Fibroblast of lung (primary cell): Measurements from ENCODE around the gene ABCC6.
"Not testable (repeated sequence)": the region's sequence is repeated elsewhere in the genome, so short reads cannot be mapped to it uniquely, and the experiment has no call there.

Experiments used
- EZH2 ChIP-seq: IDR thresholded peaks from 2 replicates; pipeline ENCODE4 v1.5.1; 2012; ENCODE audit warnings: low read length, control low read depth, mild to moderate bottlenecking; ENCODE audit errors: missing control alignments
- TF ChIP-seq, protein P1 (sequence below), 2 donors: IDR thresholded peaks in 1 of 2; conservative IDR thresholded peaks in 1 of 2; 1 replicate in 1 of 2; 2 replicates in 1 of 2; pipeline ENCODE4 v1.5.1; 2011 to 2012; ENCODE audit warnings: low read length in 2 of 2, control low read depth in 1 of 2, inconsistent platforms in 1 of 2, low read depth in 1 of 2, mild to moderate bottlenecking in 1 of 2

- TF ChIP-seq, protein P1, sequence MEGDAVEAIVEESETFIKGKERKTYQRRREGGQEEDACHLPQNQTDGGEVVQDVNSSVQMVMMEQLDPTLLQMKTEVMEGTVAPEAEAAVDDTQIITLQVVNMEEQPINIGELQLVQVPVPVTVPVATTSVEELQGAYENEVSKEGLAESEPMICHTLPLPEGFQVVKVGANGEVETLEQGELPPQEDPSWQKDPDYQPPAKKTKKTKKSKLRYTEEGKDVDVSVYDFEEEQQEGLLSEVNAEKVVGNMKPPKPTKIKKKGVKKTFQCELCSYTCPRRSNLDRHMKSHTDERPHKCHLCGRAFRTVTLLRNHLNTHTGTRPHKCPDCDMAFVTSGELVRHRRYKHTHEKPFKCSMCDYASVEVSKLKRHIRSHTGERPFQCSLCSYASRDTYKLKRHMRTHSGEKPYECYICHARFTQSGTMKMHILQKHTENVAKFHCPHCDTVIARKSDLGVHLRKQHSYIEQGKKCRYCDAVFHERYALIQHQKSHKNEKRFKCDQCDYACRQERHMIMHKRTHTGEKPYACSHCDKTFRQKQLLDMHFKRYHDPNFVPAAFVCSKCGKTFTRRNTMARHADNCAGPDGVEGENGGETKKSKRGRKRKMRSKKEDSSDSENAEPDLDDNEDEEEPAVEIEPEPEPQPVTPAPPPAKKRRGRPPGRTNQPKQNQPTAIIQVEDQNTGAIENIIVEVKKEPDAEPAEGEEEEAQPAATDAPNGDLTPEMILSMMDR (conservative IDR thresholded peaks at IDR 0.05 in 1 of 2, IDR thresholded peaks at IDR 0.05 in 1 of 2; ENCODE audit: low read depth in 1 of 2, low read length in 2 of 2): not testable (repeated sequence)
- TF ChIP-seq EZH2: not testable (repeated sequence)
Observed at GRCh38 chr16:16208461-16208860, 14.8 kb downstream of the ABCC6 start.
